Upper lobe of left lung (tissue), 6 donors: ENCODE results near the gene IFI30. TPM values are rescaled to one million over a fixed set of nuclear protein-coding genes. Genes with fewer than 3 reads are reported as not detected.

ENCODE experiments used
- ATAC-seq, 2 donors: fragments of 200-7000 bp; cut with Tn5 transposase; one replicate each; pipeline ENCODE4 v1.9.1; 2022; ENCODE audit warnings: mild to moderate bottlenecking in 2 of 2, moderate library complexity in 2 of 2; ENCODE audit not compliant: low FRiP score in 2 of 2
- DNase-seq, 2 donors: peaks; one replicate each; pipeline ENCODE4 v3.0.0-alpha.2; 2019 to 2020
- H3K27ac ChIP-seq, 4 donors: fragments of 200-600 bp; sonication (generic); one replicate each; pipeline ENCODE4 v1.5.1; 2016 to 2019
- H3K27me3 ChIP-seq, 4 donors: fragments of 200-600 bp; sonication (generic); one replicate each; pipeline ENCODE4 v1.5.1; 2017 to 2019
- H3K36me3 ChIP-seq, 4 donors: fragments of 200-600 bp; sonication (generic); one replicate each; pipeline ENCODE4 v1.5.1; 2016 to 2019
- H3K4me1 ChIP-seq, 4 donors: fragments of 200-600 bp; sonication (generic); one replicate each; pipeline ENCODE4 v1.5.1; 2018 to 2019
- H3K4me3 ChIP-seq, 4 donors: fragments of 200-600 bp; sonication (generic); one replicate each; pipeline ENCODE4 v1.5.1; 2017 to 2019; ENCODE audit warnings: mild to moderate bottlenecking in 2 of 4, moderate library complexity in 1 of 4
- H3K9me3 ChIP-seq, 4 donors: fragments of 200-600 bp; sonication (generic); one replicate each; pipeline ENCODE4 v1.5.1; 2018 to 2019
- EP300 ChIP-seq, 4 donors: sonication (generic); formaldehyde crosslinking; IDR thresholded peaks; one replicate each; pipeline ENCODE4 v1.5.1; 2017; ENCODE audit warnings: antibody characterized with exemption in 4 of 4, control low read depth in 2 of 4
- POLR2A ChIP-seq, 4 donors: fragments of 450-650 bp; IDR thresholded peaks; one replicate each; pipeline ENCODE4 v1.5.1; 2016 to 2017; ENCODE audit warnings: antibody characterized with exemption in 4 of 4, mild to moderate bottlenecking in 2 of 4
- POLR2AphosphoS5 ChIP-seq, 2 donors: sonication (generic); formaldehyde crosslinking; IDR thresholded peaks; one replicate each; pipeline ENCODE4 v1.5.1; 2017; ENCODE audit warnings: antibody characterized with exemption in 2 of 2
- WGBS, 2 donors: methylation state at CpG; one replicate each; pipeline ENCODE4 v1.1.5; 2017 to 2018; 5-methylcytosine and 5-hydroxymethylcytosine counted together
- total RNA-seq, 6 donors: library from RNA; depleted of rRNA in 4 of 6; stranded (reverse); fragments of >200 nt in 4 of 6; gene quantifications; one replicate each; pipeline versions ENCODE4 v1.1.0 to v1.2.1, GENCODE V29; 2016 to 2021
- TF ChIP-seq, protein P1 (sequence below), 6 experiments: fragments of 450-650 bp in 4 of 6; fragments of 200-600 bp in 2 of 6; sonication (generic) in 2 of 6; IDR thresholded peaks; one replicate each; pipeline ENCODE4 v1.5.1; 2016 to 2019; ENCODE audit warnings: antibody characterized with exemption in 6 of 6
- donor health status: DM: no; HTN: no; CAD: no; lungs with moderate emphysema.
- donor health status: DM: no; HTN: yes; CAD: no; lungs with severe emphysema.

IFI30 gene
- total RNA-seq, 6 donors from 2014 or later = 228 to 764 (median 476) TPM

DNA sequence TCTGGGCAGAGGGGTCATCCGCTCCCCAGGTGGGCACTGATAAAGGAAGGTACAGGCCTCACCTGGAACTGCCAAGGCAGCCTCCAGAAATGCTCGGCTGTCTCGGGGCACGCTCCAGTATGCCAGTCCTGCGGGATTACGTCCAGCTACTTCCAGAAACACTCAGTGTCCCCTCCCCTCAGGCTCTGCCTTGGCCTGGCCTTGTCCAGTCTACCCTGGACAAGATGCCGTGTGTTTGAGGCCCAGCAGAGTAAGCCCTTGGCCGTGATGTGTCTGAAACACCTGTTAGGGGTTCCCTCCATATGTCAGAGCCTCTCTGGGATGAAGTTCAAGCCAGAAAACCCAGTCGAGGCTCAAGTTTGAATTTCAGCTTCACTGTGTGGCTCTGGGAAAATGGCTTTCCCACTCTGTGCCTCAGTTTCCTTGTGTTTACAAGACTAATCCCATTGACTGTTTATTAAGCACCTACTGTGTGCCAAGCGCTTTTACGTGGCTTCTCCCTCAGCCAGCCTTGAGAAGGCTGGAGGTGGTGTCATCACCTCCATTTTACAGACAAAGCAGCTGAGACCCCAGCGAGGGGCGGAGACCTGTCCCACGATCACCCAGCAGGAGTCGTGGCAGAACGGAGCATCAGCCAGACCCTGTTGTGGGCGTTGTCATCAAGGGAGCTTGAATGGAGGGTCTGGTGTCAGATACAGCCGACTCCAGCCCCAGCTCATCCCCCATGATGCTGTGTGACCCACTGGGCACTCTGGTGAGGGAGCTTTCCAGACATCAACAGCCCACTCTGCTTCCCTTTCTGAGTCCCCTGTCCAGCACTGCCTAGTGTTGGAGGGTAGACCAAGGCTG lies 22.6 kb upstream of the IFI30 start:
- H3K36me3 ChIP-seq = peaks cover 0 to 31% (median 25%) of the 10 kb centered on the region in 4 donors
- no peak for TF ChIP-seq POLR2AphosphoS5 (IDR thresholded peaks at IDR 0.05)
- no peak for TF ChIP-seq EP300 (IDR thresholded peaks at IDR 0.05)
- TF ChIP-seq POLR2A (IDR thresholded peaks at IDR 0.05) = no peak
- TF ChIP-seq, protein P1, sequence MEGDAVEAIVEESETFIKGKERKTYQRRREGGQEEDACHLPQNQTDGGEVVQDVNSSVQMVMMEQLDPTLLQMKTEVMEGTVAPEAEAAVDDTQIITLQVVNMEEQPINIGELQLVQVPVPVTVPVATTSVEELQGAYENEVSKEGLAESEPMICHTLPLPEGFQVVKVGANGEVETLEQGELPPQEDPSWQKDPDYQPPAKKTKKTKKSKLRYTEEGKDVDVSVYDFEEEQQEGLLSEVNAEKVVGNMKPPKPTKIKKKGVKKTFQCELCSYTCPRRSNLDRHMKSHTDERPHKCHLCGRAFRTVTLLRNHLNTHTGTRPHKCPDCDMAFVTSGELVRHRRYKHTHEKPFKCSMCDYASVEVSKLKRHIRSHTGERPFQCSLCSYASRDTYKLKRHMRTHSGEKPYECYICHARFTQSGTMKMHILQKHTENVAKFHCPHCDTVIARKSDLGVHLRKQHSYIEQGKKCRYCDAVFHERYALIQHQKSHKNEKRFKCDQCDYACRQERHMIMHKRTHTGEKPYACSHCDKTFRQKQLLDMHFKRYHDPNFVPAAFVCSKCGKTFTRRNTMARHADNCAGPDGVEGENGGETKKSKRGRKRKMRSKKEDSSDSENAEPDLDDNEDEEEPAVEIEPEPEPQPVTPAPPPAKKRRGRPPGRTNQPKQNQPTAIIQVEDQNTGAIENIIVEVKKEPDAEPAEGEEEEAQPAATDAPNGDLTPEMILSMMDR (IDR thresholded peaks at IDR 0.05) = no peak
- H3K4me3 ChIP-seq = no peak overlapping the region
- no peaks in the 10 kb centered on the region for H3K9me3 ChIP-seq
- DNase-seq = no peak
- no peaks in the 10 kb centered on the region for H3K27me3 ChIP-seq
- H3K4me1 ChIP-seq = peaks cover 24 to 37% (median 27%) of the 10 kb centered on the region in 4 donors
- ATAC-seq = no peak
- 92 to 96% methylated on average over 6 to 18 of the region's 18 CpGs for WGBS, 2 donors
- peak overlapping the region in 2 of 4 donors; percentile 92 to 96 for H3K27ac ChIP-seq

DNA sequence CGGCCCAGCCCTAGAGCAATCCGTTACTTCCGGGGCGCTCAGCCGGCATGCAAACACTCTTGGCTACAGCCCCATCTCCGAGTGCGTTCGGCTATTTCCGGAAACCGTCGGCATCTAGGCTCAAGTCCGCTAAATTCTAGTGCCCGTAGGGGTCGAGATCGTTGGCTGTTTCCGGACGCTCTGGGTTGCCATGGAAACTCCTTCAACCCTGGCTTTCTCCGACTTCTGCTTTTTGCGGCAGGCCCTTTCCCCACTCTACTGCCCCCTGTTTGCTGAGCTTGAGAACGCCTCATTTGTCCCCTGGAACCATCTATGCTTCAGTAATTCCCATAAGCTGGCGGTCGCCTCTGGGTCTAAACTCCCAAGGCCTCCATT lies 21.2 kb upstream of the IFI30 start:
- ATAC-seq (peak; percentile 85 to 86), DNase-seq (peak; percentile 32 to 97)
- TF ChIP-seq POLR2A (IDR thresholded peaks at IDR 0.05) (no peak), POLR2AphosphoS5 (IDR thresholded peaks at IDR 0.05) (peak in 1 of 2 donors; percentile 7), EP300 (IDR thresholded peaks at IDR 0.05) (no peak)
- TF ChIP-seq, protein P1 (IDR thresholded peaks at IDR 0.05) = peak; percentile 44 to 81 (median 72)
- Histone ChIP-seq H3K9me3 (no peaks in the 10 kb centered on the region), H3K4me3 (peak overlapping the region; percentile 30 to 98 (median 94)), H3K27me3 (no peaks in the 10 kb centered on the region), H3K4me1 (peaks cover 38 to 51% (median 41%) of the 10 kb centered on the region in 4 donors), H3K27ac (peak overlapping the region; percentile 92 to 97 (median 94)), H3K36me3 (peaks cover 0 to 20% (median 14%) of the 10 kb centered on the region in 4 donors)
- 0% methylated on average over 21 to 22 of the region's 22 CpGs for WGBS, 2 donors

DNA sequence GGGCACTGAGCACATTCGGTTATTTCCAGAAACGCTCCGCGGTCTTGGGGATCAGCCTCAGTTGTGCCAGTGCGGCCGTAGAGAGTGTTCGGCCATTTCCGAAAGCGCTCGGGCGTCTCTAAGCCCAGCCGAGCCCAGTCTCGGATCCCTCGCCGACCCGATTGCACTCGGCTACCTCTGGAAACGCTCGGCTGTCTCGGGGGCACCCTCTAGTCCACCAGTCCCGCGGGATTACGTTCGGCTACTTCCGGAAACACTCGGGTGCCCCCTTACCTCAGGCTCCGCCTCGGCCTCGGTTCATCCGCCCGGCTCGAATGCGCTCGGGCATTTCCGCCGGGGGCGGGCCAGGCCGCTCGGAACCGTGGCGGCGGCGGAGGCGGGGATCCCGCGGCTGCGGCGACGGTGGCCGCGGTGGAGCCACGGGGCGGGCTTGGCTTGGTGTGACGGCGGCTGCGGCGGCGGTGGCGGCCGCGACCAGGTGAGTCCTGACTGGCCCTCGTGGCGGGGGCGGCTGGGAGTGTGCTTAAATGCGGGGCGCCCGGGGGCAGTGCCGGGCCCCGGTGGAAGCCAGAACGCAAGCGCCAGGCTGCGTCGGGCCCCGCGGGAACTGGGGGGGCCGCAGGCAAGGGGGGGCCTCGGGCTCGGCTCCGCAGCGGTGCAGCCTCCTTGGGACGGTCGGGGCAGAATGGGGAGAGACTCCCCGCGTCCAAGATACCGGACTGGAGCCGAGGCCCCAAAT lies 20.6 kb upstream of the IFI30 start, which contains the start of gene PIK3R2:
TSS of gene PIK3R2 (plus strand) at position 347 of the 739 bp plus-strand sequence. CDS start 2,717 bp downstream, outside the sequence.
- no peak for TF ChIP-seq EP300 (IDR thresholded peaks at IDR 0.05)
- TF ChIP-seq, protein P1 (IDR thresholded peaks at IDR 0.05) = peak in 1 of 6 experiments; percentile 3
- TF ChIP-seq POLR2AphosphoS5 (IDR thresholded peaks at IDR 0.05) = peak in 1 of 2 donors; percentile 46
- TF ChIP-seq POLR2A (IDR thresholded peaks at IDR 0.05) = peak in 3 of 4 donors; percentile 36 to 83 (median 47)
- H3K36me3 ChIP-seq = peaks cover 0 to 18% (median 10%) of the 10 kb centered on the region in 4 donors
- 0% methylated on average over 14 to 40 of the region's 86 CpGs for WGBS, 2 donors
- H3K27me3 ChIP-seq = no peaks in the 10 kb centered on the region
- H3K4me3 ChIP-seq = peak within 1 kb of the TSS; percentile 39 to 98 (median 94)
- H3K4me1 ChIP-seq = peaks cover 42 to 56% (median 44%) of the 10 kb centered on the region in 4 donors
- no peaks in the 10 kb centered on the region for H3K9me3 ChIP-seq
- peak; percentile 94 to 96 for ATAC-seq
- peak within 1 kb of the TSS; percentile 92 to 97 (median 94) for H3K27ac ChIP-seq
- peak; percentile 99 for DNase-seq

DNA sequence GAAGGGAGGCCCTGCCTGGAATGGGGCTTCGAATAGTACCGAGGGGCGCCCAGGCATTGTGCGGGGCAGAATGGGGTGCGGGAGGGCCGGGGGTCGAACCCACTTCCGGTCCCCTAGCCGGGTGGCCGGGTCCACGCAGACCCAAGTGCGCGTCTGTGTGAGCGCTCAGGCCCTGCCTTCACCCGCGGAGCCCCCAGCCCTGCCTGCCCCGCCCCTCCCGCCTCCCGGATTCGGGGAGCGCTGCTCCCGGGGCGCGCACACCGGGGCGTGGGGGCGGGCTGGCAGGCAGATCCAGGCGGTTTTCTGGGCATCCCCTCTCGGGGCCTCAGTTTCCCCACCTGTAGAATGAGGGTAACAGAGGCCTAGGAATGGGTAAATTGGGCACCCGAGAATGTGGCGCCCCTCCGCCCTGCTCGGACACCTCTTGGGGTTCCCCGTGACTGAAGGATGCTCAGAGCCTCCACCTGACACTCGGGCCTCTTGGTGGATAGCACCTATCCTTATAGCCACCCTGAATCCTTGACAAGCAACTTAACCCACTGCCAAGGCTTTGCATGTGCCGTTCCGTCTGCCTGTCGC lies 20.0 kb upstream of the IFI30 start:
- DNase-seq (peak in 1 of 2 donors; percentile 89), ATAC-seq (no peak)
- peak overlapping the region; percentile 39 to 98 (median 94) for H3K4me3 ChIP-seq
- peaks cover 0 to 14% (median 7%) of the 10 kb centered on the region in 4 donors for H3K36me3 ChIP-seq
- H3K27me3 ChIP-seq = no peaks in the 10 kb centered on the region
- H3K27ac ChIP-seq = peak overlapping the region; percentile 92 to 97 (median 94)
- TF ChIP-seq, protein P1 (IDR thresholded peaks at IDR 0.05) = no peak
- TF ChIP-seq POLR2A (IDR thresholded peaks at IDR 0.05) = no peak
- TF ChIP-seq EP300 (IDR thresholded peaks at IDR 0.05) = no peak
- peaks cover 42 to 56% (median 44%) of the 10 kb centered on the region in 4 donors for H3K4me1 ChIP-seq
- 3 to 11% methylated on average over 8 to 16 of the region's 38 CpGs for WGBS, 2 donors
- H3K9me3 ChIP-seq = no peaks in the 10 kb centered on the region
